OCI-LY3 (cell line): ENCODE measurements around the gene SLC35F4.
A peak's percentile ranks its signal among the peaks of the same experiment; 100 is the strongest.

Experiments
- H2AFZ ChIP-seq: fragments of 200-600, 300-600 bp; shearing (Covaris generic); 2 replicates; pipeline ENCODE4 v1.6.0; 2014; ENCODE audit warnings: antibody characterized with exemption, low read depth, low read length
- H3K27ac ChIP-seq: fragments of 200-600, 300-600 bp; sonication (generic); 2 replicates; pipeline ENCODE4 v1.5.1; 2014; ENCODE audit warnings: mild to moderate bottlenecking, low read length, moderate library complexity, mixed read lengths
- H3K27me3 ChIP-seq: fragments of 200-600, 300-600 bp; sonication (generic); 2 replicates; pipeline ENCODE4 v1.6.1; 2014; ENCODE audit warnings: low read depth, low read length, mixed read lengths
- H3K36me3 ChIP-seq: fragments of 200-600, 300-600 bp; sonication (generic); replicated peaks from 2 replicates; pipeline ENCODE3; 2014; ENCODE audit warnings: low read depth, low read length, mixed read lengths
- H3K4me1 ChIP-seq: fragments of 300-600, 200-600 bp; sonication (generic); 2 replicates; pipeline ENCODE4 v1.6.1; 2014; ENCODE audit warnings: low read length, mixed read lengths
- H3K4me2 ChIP-seq: fragments of 200-600, 300-600 bp; sonication (generic); 2 replicates; pipeline ENCODE4 v1.6.1; 2014; ENCODE audit warnings: low read length, mixed read lengths
- H3K4me3 ChIP-seq: fragments of 300-600, 200-600 bp; sonication (generic); 2 replicates; pipeline ENCODE4 v1.5.1; 2014; ENCODE audit warnings: antibody characterized with exemption, mild to moderate bottlenecking, low read length, moderate library complexity
- H3K79me2 ChIP-seq: fragments of 300-600, 200-600 bp; shearing (Covaris generic); 2 replicates; pipeline ENCODE4 v1.6.1; 2014; ENCODE audit warnings: mild to moderate bottlenecking, low read length, mixed read lengths
- H3K9ac ChIP-seq: fragments of 300-600, 200-600 bp; shearing (Covaris generic); 2 replicates; pipeline ENCODE4 v1.6.0; 2014; ENCODE audit warnings: mild to moderate bottlenecking, low read length, moderate library complexity
- H3K9me3 ChIP-seq: fragments of 200-600, 300-600 bp; shearing (Covaris generic); 2 replicates; pipeline ENCODE4 v1.6.1; 2014; ENCODE audit warnings: low read length, mixed read lengths; ENCODE audit not compliant: insufficient read depth
- H4K20me1 ChIP-seq: fragments of 200-600, 300-600 bp; sonication (generic); 2 replicates; pipeline ENCODE4 v1.6.1; 2016; ENCODE audit warnings: low read length, mixed read lengths; ENCODE audit not compliant: insufficient read depth
- EZH2phosphoT487 ChIP-seq: fragments of 200-600 bp; shearing (Covaris generic); IDR thresholded peaks from 2 replicates; pipeline ENCODE4 v1.6.1; 2018; ENCODE audit warnings: antibody characterized with exemption, mixed run types, low read depth
- TF ChIP-seq, protein P1 (sequence below): fragments of 200-600, 300-600 bp; sonication (generic); IDR thresholded peaks from 2 replicates; pipeline ENCODE4 v1.5.1; 2014; ENCODE audit warnings: antibody characterized with exemption, low read length, low read depth

SLC35F4 gene

DNA sequence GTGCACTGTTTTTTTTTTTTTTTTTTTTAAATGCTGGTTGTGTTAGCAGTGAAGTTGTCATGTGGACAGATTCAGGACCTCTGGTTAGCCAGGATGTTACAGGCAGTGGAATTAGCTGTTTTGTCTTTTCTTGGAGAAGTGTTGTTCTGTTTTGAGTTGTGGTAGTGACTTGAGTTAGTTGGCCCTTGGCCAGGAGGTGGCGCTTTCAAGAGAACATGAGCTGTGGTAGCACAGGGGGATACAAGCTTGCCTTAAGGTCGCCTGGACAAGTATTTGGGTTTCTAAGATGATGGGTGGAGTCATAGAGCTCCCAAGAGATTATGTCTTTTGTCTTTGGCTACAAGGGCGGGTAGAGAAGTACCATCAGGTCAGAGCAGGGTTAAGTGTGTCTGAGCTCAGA is 338.9 kb downstream of the SLC35F4 start:
- no peaks in the 10 kb centered on the region for H4K20me1 ChIP-seq
- no peaks in the 10 kb centered on the region for H3K9me3 ChIP-seq
- H3K4me2 ChIP-seq = no peak overlapping the region
- peaks cover 20% of the 10 kb centered on the region for H3K27me3 ChIP-seq
- no peaks in the 10 kb centered on the region for H3K4me1 ChIP-seq
- no peak overlapping the region for H3K4me3 ChIP-seq
- no peak overlapping the region for H3K27ac ChIP-seq
- TF ChIP-seq, protein P1, sequence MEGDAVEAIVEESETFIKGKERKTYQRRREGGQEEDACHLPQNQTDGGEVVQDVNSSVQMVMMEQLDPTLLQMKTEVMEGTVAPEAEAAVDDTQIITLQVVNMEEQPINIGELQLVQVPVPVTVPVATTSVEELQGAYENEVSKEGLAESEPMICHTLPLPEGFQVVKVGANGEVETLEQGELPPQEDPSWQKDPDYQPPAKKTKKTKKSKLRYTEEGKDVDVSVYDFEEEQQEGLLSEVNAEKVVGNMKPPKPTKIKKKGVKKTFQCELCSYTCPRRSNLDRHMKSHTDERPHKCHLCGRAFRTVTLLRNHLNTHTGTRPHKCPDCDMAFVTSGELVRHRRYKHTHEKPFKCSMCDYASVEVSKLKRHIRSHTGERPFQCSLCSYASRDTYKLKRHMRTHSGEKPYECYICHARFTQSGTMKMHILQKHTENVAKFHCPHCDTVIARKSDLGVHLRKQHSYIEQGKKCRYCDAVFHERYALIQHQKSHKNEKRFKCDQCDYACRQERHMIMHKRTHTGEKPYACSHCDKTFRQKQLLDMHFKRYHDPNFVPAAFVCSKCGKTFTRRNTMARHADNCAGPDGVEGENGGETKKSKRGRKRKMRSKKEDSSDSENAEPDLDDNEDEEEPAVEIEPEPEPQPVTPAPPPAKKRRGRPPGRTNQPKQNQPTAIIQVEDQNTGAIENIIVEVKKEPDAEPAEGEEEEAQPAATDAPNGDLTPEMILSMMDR = peak; percentile 28
- TF ChIP-seq EZH2phosphoT487 = no peak
- H3K9ac ChIP-seq = no peak overlapping the region
- H3K79me2 ChIP-seq = no peaks in the 10 kb centered on the region
- no peaks in the 10 kb centered on the region for H3K36me3 ChIP-seq
- no peak overlapping the region for H2AFZ ChIP-seq

DNA sequence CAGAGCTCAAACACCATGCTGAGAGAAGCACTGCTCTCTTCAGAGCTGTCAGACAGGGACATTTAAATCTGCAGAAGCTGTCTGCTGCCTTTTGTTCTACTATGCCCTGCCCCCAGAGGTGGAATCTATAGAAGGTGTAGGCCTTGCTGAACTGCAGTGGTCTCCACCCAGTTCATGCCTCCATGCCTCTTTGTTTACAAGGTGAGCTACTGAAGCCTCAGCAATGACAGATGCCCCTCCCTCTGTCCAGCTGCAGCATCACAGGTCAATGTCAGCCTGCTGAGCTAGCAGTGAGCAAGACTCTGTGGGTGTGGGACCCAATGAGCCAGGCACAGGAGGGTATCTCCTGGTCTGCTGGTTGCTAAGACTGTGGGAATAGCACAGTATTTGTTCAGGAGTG is 346.8 kb downstream of the SLC35F4 start:
- Histone ChIP-seq H3K27me3 (no peaks in the 10 kb centered on the region), H3K9ac (no peak overlapping the region), H2AFZ (no peak overlapping the region), H3K4me3 (no peak overlapping the region), H3K79me2 (no peaks in the 10 kb centered on the region), H3K4me2 (no peak overlapping the region), H3K36me3 (no peaks in the 10 kb centered on the region), H3K27ac (no peak overlapping the region), H3K9me3 (no peaks in the 10 kb centered on the region), H4K20me1 (no peaks in the 10 kb centered on the region), H3K4me1 (no peaks in the 10 kb centered on the region)
- no peak for TF ChIP-seq EZH2phosphoT487
- TF ChIP-seq, protein P1 = no peak
